Stimulated activated CD8-positive, alpha-beta memory T cell treated with anti-CD3 and anti-CD28 coated beads, Interleukin-15, amount 100 ng/mL, for 1 hour (primary cell): ENCODE results near the gene PGA4.
"Not testable (repeated sequence)": the region's sequence is repeated elsewhere in the genome, so short reads cannot be mapped to it uniquely, and the experiment has no call there.

ENCODE experiments used
- DNase-seq: peaks from one replicate; pipeline ENCODE4 v3.0.0-alpha.2; 2020; ENCODE audit warnings: low read depth

PGA4 gene

GRCh38 chr11:61250796-61251765, 28.9 kb downstream of the PGA4 start:
- DNase-seq, result not testable (repeated sequence)

- not testable (repeated sequence) for DNase-seq
These were observed 30.2 kb downstream of the PGA4 start for GRCh38 chr11:61252332-61252731.

GRCh38 chr11:61254403-61255025, 32.4 kb downstream of the PGA4 start:
- peak; percentile 36 for DNase-seq

GRCh38 chr11:61256710-61257482, 34.7 kb downstream of the PGA4 start:
- no peak for DNase-seq

GRCh38 chr11:61258546-61258945, 36.4 kb downstream of the PGA4 start:
- no peak for DNase-seq

GRCh38 chr11:61259363-61259762, 37.2 kb downstream of the PGA4 start:
- no peak for DNase-seq

- no peak for DNase-seq
These were observed 42.2 kb downstream of the PGA4 start for GRCh38 chr11:61264371-61264770.

- no peak for DNase-seq
These were observed 42.6 kb downstream of the PGA4 start for GRCh38 chr11:61264795-61265194.

GRCh38 chr11:61265357-61265756, 43.2 kb downstream of the PGA4 start:
- no peak for DNase-seq

- no peak for DNase-seq
These were observed 44.5 kb downstream of the PGA4 start for GRCh38 chr11:61266602-61267001.

- no peak for DNase-seq
These were observed 45.3 kb downstream of the PGA4 start for GRCh38 chr11:61267437-61267841.

- DNase-seq, result no peak
These were observed 46.6 kb downstream of the PGA4 start for GRCh38 chr11:61268588-61269250.

GRCh38 chr11:61270354-61271076, 48.4 kb downstream of the PGA4 start:
- no peak for DNase-seq

GRCh38 chr11:61272731-61273130, 50.6 kb downstream of the PGA4 start:
- DNase-seq, result no peak

- DNase-seq, result no peak
These were observed 51.3 kb downstream of the PGA4 start for GRCh38 chr11:61273178-61274078.

GRCh38 chr11:61274084-61274483, 51.9 kb downstream of the PGA4 start:
- no peak for DNase-seq

- no peak for DNase-seq
These were observed 53.0 kb downstream of the PGA4 start for GRCh38 chr11:61275191-61275590.

- no peak for DNase-seq
These were observed 55.2 kb downstream of the PGA4 start for GRCh38 chr11:61277186-61278000.

- DNase-seq, result no peak
These were observed 55.9 kb downstream of the PGA4 start for GRCh38 chr11:61278001-61278470.
